Measurements from ENCODE around the gene ING5.

Gene ING5

GRCh38 chr2:241666627-241667400 is 35.0 kb upstream of the ING5 start:
- TF ChIP-seq GATA3 (IDR thresholded peaks at IDR 0.05; ENCODE audit: low read depth, low read length) (no peak), GATA2 (IDR thresholded peaks at IDR 0.05; ENCODE audit: low read depth, low read length) (no peak)

DNA sequence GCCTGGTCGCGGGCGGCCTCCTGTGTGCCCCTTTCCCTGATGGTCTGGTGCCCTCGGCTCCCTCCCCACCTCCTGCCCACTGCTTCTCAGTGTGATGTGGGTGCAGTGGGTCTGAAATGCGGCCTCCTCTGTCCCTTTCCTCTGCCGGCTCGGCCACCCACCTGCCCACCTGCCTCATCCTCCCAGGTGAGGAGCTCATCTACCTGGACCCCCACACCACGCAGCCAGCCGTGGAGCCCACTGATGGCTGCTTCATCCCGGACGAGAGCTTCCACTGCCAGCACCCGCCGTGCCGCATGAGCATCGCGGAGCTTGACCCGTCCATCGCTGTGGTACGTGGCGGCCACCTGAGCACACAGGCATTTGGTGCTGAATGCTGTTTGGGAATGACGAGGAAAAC is 33.5 kb upstream of the ING5 start:
- TF ChIP-seq GATA3 (IDR thresholded peaks at IDR 0.05; ENCODE audit: low read depth, low read length): no peak
- TF ChIP-seq GATA2 (IDR thresholded peaks at IDR 0.05; ENCODE audit: low read depth, low read length): no peak

GRCh38 chr2:241668839-241669238 is 33.0 kb upstream of the ING5 start:
- TF ChIP-seq GATA2 (IDR thresholded peaks at IDR 0.05; ENCODE audit: low read depth, low read length) (no peak), GATA3 (IDR thresholded peaks at IDR 0.05; ENCODE audit: low read depth, low read length) (no peak)

GRCh38 chr2:241670333-241671110 is 31.3 kb upstream of the ING5 start:
- no peak for TF ChIP-seq GATA3 (IDR thresholded peaks at IDR 0.05; ENCODE audit: low read depth, low read length)
- TF ChIP-seq GATA2 (IDR thresholded peaks at IDR 0.05; ENCODE audit: low read depth, low read length): no peak

- TF ChIP-seq GATA2 (IDR thresholded peaks at IDR 0.05; ENCODE audit: low read depth, low read length) (no peak), GATA3 (IDR thresholded peaks at IDR 0.05; ENCODE audit: low read depth, low read length) (no peak)
These were observed 30.2 kb upstream of the ING5 start for GRCh38 chr2:241671457-241672240.

DNA sequence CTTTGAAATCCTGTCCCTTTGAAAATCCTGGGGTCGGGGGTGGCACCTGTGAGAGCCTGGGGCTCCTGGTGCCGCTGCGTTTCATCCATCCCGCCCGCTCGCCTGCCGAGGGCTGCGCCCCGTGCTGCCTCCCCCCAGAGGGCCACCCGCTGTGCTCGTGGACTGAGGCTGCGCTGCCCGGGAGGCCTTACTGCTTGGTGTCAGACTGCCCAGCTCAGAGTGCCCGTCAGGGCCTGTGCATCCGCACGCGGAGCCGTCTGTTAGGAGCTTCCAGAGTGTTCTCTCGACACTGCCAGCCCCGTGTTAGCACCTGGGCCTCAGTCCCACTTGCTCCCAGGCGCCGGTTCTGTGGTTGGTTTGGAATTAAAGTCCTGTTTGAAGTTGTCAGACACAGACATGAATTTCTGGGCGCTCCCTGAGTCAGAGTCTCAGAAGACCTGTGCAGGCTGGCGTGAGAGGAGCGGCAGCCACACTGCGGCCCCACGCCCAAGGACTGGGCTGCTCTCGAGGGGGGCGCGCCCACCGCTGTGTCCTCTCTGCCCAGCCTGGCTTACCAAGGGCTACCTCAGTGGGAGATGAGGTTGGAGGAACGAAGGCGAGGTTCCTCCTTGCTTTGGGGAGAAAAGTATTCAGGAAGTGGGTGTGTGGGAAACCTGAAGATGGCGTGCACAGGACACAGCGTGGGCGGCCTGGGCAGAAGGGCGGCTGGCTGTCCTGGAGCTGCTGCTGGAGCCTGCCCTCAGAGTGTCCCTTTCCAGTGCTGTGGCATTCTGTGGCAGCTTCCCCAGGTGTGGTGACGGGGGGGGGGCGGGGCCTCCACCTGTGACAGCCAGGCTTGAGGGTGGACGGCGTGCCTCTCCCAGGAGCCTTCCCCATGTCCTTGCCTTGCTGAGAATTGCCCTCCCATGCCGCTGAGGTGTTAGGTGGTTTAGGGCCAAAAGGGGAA is 29.3 kb upstream of the ING5 start:
- TF ChIP-seq GATA3 (IDR thresholded peaks at IDR 0.05; ENCODE audit: low read depth, low read length) (no peak), GATA2 (IDR thresholded peaks at IDR 0.05; ENCODE audit: low read depth, low read length) (no peak)

DNA sequence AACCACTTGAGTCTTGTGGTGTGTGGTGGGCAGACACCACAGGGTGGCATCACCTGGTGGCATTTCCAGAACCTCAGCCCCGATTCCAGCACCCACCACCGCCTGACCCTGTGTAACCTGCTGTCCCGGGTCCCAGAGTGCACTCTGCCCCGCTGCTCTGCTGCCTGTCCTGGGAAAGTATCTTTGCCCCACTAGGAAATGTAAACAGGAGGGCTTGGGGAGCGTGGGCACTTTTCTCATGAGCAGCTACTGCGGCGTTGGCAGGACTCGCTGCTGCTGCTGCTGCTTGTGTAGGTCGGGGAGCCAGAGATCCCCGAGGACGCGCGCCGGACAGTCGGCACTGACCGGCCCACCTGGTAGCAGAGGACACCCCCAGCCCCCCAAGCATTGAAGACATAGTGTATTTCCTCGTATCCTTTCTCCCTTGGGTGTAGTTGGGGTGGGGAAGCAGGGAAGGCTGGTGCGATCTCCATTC is 28.6 kb upstream of the ING5 start:
- no peak for TF ChIP-seq GATA2 (IDR thresholded peaks at IDR 0.05; ENCODE audit: low read depth, low read length)
- TF ChIP-seq GATA3 (IDR thresholded peaks at IDR 0.05; ENCODE audit: low read depth, low read length): no peak

DNA sequence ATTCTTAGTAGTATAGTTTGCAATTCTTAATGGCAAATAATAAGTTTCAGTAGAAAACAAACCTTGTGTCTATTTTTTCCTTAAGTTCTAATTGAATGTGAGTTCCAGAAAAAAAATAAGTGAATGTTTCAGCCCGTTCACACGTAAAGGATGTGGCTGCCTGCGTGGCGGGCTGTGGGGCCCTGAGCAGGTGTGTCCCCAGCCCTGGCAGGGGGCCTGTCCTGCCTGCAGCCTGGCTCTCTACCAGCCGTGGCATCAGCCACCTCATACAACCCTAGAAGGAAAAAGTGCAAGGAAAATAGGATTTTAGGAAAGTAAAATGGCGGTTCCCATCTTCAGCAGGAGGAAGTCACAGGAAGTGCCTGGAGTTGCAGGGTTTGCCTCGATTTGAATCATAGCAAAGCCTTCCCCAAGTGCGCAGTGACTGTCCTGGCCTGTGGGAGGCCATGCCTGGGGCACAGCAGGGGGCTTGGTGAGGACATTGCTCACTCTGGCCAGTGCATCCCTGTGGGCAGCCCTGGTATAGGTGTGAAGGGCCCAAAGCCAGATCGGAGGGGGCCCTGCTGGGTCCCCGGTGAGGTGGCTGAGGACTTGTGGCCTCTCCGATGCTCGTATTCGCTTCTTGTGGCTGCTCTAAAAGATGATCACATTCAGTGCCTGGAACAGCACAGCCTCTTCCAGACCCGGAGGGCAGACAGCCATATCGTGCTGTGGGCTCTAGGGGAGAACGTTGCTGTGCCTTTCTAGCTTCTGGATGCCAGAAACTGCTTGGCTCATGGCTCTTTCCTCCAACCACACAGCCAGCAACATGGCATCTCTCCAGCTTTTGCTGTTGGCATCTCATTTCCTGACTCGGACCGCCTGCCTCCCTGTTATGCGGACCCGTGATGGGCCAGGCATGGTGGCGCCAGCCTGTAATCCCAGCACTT is 27.8 kb upstream of the ING5 start:
- TF ChIP-seq GATA2 (IDR thresholded peaks at IDR 0.05; ENCODE audit: low read depth, low read length): no peak
- no peak for TF ChIP-seq GATA3 (IDR thresholded peaks at IDR 0.05; ENCODE audit: low read depth, low read length)

GRCh38 chr2:241675885-241676284 is 26.0 kb upstream of the ING5 start:
- TF ChIP-seq GATA3 (IDR thresholded peaks at IDR 0.05; ENCODE audit: low read depth, low read length) (no peak), GATA2 (IDR thresholded peaks at IDR 0.05; ENCODE audit: low read depth, low read length) (no peak)

- TF ChIP-seq GATA2 (IDR thresholded peaks at IDR 0.05; ENCODE audit: low read depth, low read length) (no peak), GATA3 (IDR thresholded peaks at IDR 0.05; ENCODE audit: low read depth, low read length) (no peak)
These were observed 25.2 kb upstream of the ING5 start for GRCh38 chr2:241676665-241677064.

GRCh38 chr2:241677392-241677791 is 24.4 kb upstream of the ING5 start:
- TF ChIP-seq GATA2 (IDR thresholded peaks at IDR 0.05; ENCODE audit: low read depth, low read length): no peak
- no peak for TF ChIP-seq GATA3 (IDR thresholded peaks at IDR 0.05; ENCODE audit: low read depth, low read length)

DNA sequence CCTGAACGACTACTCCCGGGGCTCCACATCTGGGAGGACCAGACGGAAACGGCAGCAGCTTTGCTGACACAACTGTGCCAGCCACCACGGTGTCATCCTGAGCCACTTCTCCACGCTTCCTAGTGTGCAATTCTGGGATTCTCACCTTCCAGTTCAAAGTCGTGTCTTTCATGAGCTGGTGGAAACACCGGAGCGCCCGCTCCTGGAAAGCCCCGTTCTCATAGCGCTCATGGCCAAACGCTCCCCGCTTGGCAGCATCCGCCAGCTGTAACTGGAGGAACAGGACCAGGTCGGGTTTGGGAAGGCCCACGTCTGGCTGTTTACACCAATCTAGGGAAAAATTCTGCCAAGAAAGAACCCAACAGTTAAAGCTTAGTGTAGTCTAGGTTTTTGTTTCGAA is 23.5 kb upstream of the ING5 start:
- no peak for TF ChIP-seq GATA3 (IDR thresholded peaks at IDR 0.05; ENCODE audit: low read depth, low read length)
- TF ChIP-seq GATA2 (IDR thresholded peaks at IDR 0.05; ENCODE audit: low read depth, low read length): no peak

Measured in SH-SY5Y (cell line).